Measurements from ENCODE around the gene ST7L.

GRCh38 chr1:112515311-112516009 lies 103.5 kb downstream of the ST7L start:
- TF ChIP-seq CTCF (conservative IDR thresholded peaks at IDR 0.05) = no peak
- no peak for TF ChIP-seq EZH2 (IDR thresholded peaks at IDR 0.05; ENCODE audit: low read depth)
